Chondrocyte (in vitro differentiated cells): ENCODE results near the gene AGBL4. TPM values are rescaled to one million over a fixed set of nuclear protein-coding genes. Genes with fewer than 3 reads are reported as not detected.

ENCODE experiments used
- DNase-seq: peaks from one replicate; pipeline ENCODE4 v3.0.0; 2021; ENCODE audit warnings: mixed read lengths, low spot score
- H3K27ac Mint-ChIP-seq: one replicate; pipeline ENCODE4 v1.8.0; 2021; ENCODE audit warnings: mild to moderate bottlenecking, moderate library complexity, mixed read lengths; ENCODE audit not compliant: unreplicated experiment
- H3K27me3 Mint-ChIP-seq: 2 replicates; pipeline ENCODE4 v1.8.0; 2021; ENCODE audit warnings: low read depth, mixed read lengths
- H3K36me3 Mint-ChIP-seq: 2 replicates; pipeline ENCODE4 v1.8.0; 2021; ENCODE audit warnings: low read depth, mixed read lengths
- H3K4me1 Mint-ChIP-seq: 2 replicates; pipeline ENCODE4 v1.8.0; 2021; ENCODE audit warnings: low read depth, mild to moderate bottlenecking, mixed read lengths
- H3K4me3 Mint-ChIP-seq: one replicate; pipeline ENCODE4 v1.8.0; 2021; ENCODE audit warnings: mild to moderate bottlenecking, moderate library complexity, mixed read lengths; ENCODE audit not compliant: unreplicated experiment
- H3K9me3 Mint-ChIP-seq: 2 replicates; pipeline ENCODE4 v1.8.0; 2021; ENCODE audit warnings: low read depth, mixed read lengths
- total RNA-seq: library from RNA; stranded (reverse); gene quantifications from 3 replicates; pipeline ENCODE4 v1.2.1, GENCODE V29; 2021
- TF ChIP-seq, protein P1 (sequence below): fragments of 200-600 bp; sonication (generic); IDR thresholded peaks from 2 replicates; pipeline ENCODE4 v1.5.0; 2021; ENCODE audit warnings: antibody characterized with exemption, mild to moderate bottlenecking, moderate library complexity

Gene AGBL4
- total RNA-seq, 1 donor from 2014 or later, result not detected

- TF ChIP-seq, protein P1, sequence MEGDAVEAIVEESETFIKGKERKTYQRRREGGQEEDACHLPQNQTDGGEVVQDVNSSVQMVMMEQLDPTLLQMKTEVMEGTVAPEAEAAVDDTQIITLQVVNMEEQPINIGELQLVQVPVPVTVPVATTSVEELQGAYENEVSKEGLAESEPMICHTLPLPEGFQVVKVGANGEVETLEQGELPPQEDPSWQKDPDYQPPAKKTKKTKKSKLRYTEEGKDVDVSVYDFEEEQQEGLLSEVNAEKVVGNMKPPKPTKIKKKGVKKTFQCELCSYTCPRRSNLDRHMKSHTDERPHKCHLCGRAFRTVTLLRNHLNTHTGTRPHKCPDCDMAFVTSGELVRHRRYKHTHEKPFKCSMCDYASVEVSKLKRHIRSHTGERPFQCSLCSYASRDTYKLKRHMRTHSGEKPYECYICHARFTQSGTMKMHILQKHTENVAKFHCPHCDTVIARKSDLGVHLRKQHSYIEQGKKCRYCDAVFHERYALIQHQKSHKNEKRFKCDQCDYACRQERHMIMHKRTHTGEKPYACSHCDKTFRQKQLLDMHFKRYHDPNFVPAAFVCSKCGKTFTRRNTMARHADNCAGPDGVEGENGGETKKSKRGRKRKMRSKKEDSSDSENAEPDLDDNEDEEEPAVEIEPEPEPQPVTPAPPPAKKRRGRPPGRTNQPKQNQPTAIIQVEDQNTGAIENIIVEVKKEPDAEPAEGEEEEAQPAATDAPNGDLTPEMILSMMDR, result no peak
- Mint-ChIP-seq H3K4me1 (peaks cover 17% of the 10 kb centered on the region), H3K9me3 (no peaks in the 10 kb centered on the region), H3K4me3 (no peak overlapping the region), H3K27me3 (peaks cover 4% of the 10 kb centered on the region), H3K27ac (no peak overlapping the region), H3K36me3 (no peaks in the 10 kb centered on the region)
- no peak for DNase-seq
Measured at GRCh38 chr1:48678710-48679505, 1344.8 kb downstream of the AGBL4 start.

DNA sequence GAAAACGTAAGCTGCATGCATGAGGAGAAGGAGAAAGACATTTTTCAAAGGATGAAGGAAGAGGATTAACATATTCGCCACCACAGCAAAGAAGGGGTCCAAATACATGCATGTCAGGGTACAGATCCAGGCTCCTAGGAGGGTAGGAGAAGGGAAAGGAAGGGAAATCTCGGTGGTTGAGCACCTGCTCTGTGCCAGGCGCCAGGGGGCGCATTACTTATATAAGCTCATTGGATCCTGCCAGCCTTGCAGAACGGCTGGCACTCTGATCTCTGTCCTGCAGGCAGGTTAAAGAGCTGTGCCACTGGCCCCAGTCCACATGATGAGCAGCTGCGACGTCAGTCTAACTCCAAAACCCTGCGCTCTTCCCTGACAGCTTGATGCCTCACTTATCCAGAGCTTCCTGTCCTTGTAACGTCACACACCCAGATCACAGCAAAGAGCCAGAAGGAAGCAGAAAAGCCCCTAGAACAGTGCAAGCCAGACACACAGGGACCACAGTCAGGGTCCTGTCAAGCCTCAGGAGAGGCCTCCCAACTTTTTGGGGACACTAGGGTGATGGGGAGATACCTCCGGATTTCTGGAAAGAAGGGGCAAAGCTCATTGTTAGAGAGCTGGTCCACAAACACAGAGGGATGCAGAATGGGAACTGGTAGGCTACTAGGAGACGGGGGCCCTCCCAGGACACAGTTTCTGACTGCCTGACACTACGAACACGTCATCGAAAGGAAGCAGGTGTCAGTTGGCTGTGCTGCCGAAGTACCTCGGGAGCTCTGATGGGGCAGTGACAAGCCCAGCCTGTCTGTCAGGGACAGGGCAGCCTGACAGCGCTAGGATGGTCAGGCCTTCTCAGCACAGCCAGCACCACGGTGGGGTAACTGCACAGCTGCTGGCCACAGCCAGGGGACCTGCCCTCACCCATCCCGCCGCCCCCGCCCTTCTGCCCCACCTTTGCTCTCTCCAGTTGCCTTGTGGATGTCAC lies 1346.2 kb downstream of the AGBL4 start:
- TF ChIP-seq, protein P1, result peak; percentile 84
- peaks cover 12% of the 10 kb centered on the region for H3K4me1 Mint-ChIP-seq
- H3K36me3 Mint-ChIP-seq, result no peaks in the 10 kb centered on the region
- DNase-seq, result no peak
- H3K27ac Mint-ChIP-seq, result no peak overlapping the region
- no peaks in the 10 kb centered on the region for H3K9me3 Mint-ChIP-seq
- H3K4me3 Mint-ChIP-seq, result no peak overlapping the region
- peaks cover 4% of the 10 kb centered on the region for H3K27me3 Mint-ChIP-seq

GRCh38 chr1:48676822-48677221 lies 1346.9 kb downstream of the AGBL4 start:
- Mint-ChIP-seq H3K4me1 (peaks cover 12% of the 10 kb centered on the region), H3K4me3 (no peak overlapping the region), H3K9me3 (no peaks in the 10 kb centered on the region), H3K36me3 (no peaks in the 10 kb centered on the region), H3K27me3 (peaks cover 5% of the 10 kb centered on the region), H3K27ac (no peak overlapping the region)
- DNase-seq, result no peak
- TF ChIP-seq, protein P1, result no peak

DNA sequence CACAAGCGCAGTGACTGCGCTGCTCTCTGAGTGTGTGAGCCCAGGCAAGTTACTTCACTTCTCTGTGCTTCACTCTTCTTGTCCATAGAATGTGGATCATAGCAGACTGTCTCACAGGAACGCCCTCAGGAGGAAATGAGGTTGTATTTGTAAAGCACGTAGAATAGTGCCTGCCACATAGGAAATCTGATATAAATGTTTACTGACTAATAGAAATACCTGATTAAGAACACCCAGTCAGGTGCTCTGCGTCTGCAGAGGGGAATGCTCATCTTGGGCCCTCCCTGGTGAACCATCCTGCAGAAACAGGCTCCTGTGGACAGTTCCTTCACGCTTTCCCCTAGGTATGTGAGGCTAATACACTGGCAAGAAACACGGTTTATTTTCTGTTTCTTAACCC lies 1347.4 kb downstream of the AGBL4 start:
- TF ChIP-seq, protein P1, result no peak

GRCh38 chr1:48675251-48675650 lies 1348.5 kb downstream of the AGBL4 start:
- TF ChIP-seq, protein P1, result no peak
- DNase-seq, result no peak
- H3K27ac Mint-ChIP-seq, result no peak overlapping the region
- no peaks in the 10 kb centered on the region for H3K9me3 Mint-ChIP-seq
- peaks cover 9% of the 10 kb centered on the region for H3K27me3 Mint-ChIP-seq
- no peaks in the 10 kb centered on the region for H3K36me3 Mint-ChIP-seq
- peaks cover 12% of the 10 kb centered on the region for H3K4me1 Mint-ChIP-seq
- H3K4me3 Mint-ChIP-seq, result no peak overlapping the region

More for the DNA sequence above, 1347.4 kb downstream of the AGBL4 start:
- Mint-ChIP-seq H3K9me3 (no peaks in the 10 kb centered on the region), H3K27me3 (peaks cover 6% of the 10 kb centered on the region), H3K36me3 (no peaks in the 10 kb centered on the region), H3K4me1 (peaks cover 12% of the 10 kb centered on the region), H3K4me3 (no peak overlapping the region), H3K27ac (no peak overlapping the region)
- DNase-seq, result no peak
